Activated CD4-positive, alpha-beta T cell treated with anti-CD3 and anti-CD28 coated beads for 36 hours (primary cell): ENCODE measurements around the gene MAD1L1. TPM values are rescaled to one million over a fixed set of nuclear protein-coding genes. Genes with fewer than 3 reads are reported as not detected.
"Not testable (repeated sequence)": the region's sequence is repeated elsewhere in the genome, so short reads cannot be mapped to it uniquely, and the experiment has no call there.

Experiments used
- ATAC-seq: fragments of 200-7000 bp; cut with Tn5 transposase; one replicate; pipeline ENCODE4 v1.10.0; 2021; ENCODE audit warnings: mild to moderate bottlenecking, moderate library complexity
- CTCF ChIA-PET: fragments of 350-600 bp; sonication (Branson Sonifier 250); formaldehyde crosslinking; loops from one replicate; lab custom pipeline; 2021; ENCODE audit warnings: antibody characterized with exemption; lab: Charles Lee
- POLR2A ChIA-PET: fragments of 350-600 bp; sonication (Branson Sonifier 250); formaldehyde crosslinking; loops from one replicate; lab custom pipeline; 2021; ENCODE audit warnings: antibody characterized with exemption, inconsistent platforms; lab: Charles Lee
- DNase-seq: peaks from one replicate; pipeline ENCODE4 v3.0.0-alpha.2; 2020
- H3K27ac Mint-ChIP-seq: one replicate; pipeline ENCODE4 v1.8.0; 2021; ENCODE audit warnings: mixed read lengths
- H3K27me3 Mint-ChIP-seq: one replicate; pipeline ENCODE4 v1.8.0; 2021; ENCODE audit warnings: mixed read lengths
- H3K36me3 Mint-ChIP-seq: one replicate; pipeline ENCODE4 v1.8.0; 2021; ENCODE audit warnings: low read depth, mixed read lengths
- H3K4me1 Mint-ChIP-seq: one replicate; pipeline ENCODE4 v1.8.0; 2021; ENCODE audit warnings: mixed read lengths
- H3K4me3 Mint-ChIP-seq: one replicate; pipeline ENCODE4 v1.8.0; 2021; ENCODE audit warnings: mild to moderate bottlenecking, moderate library complexity, mixed read lengths
- H3K9me3 Mint-ChIP-seq: one replicate; pipeline ENCODE4 v1.8.0; 2021; ENCODE audit warnings: low read depth, mixed read lengths
- intact Hi-C, 2 experiments: fragments of 100-400 bp; cut with DNase I in 1 of 2; cut with micrococcal nuclease in 1 of 2; formaldehyde crosslinking; loops; one replicate each; pipeline versions ENCODE4 v1.14.2 to v1.15.1; 2022 to 2024; cut with DNase I, micrococcal nuclease
- total RNA-seq, 2 experiments: library from RNA; stranded (reverse); gene quantifications; one replicate each; pipeline ENCODE4 v1.2.3, GENCODE V29; 2021

MAD1L1 gene
- total RNA-seq, 2 experiments from 2014 or later = 50.2 to 61.7 TPM

- Mint-ChIP-seq H3K27ac (no peak overlapping the region), H3K4me3 (no peak overlapping the region), H3K36me3 (peaks cover 4% of the 10 kb centered on the region), H3K4me1 (peaks cover 10% of the 10 kb centered on the region), H3K9me3 (no peaks in the 10 kb centered on the region), H3K27me3 (no peaks in the 10 kb centered on the region)
- POLR2A ChIA-PET = interaction anchor here (0.6 kb wide), 1 partner anchor 389 kb away, joined by 3 read pairs; no protein-coding TSS in a partner anchor
- DNase-seq (no peak), ATAC-seq (no peak)
- intact Hi-C loops = no loop called here
- CTCF ChIA-PET = no interaction called here
Observed at GRCh38 chr7:1978656-1979590, 253.8 kb downstream of the MAD1L1 start.

- Mint-ChIP-seq H3K27ac (no peak overlapping the region), H3K36me3 (peaks cover 4% of the 10 kb centered on the region), H3K4me3 (no peak overlapping the region), H3K9me3 (no peaks in the 10 kb centered on the region), H3K27me3 (no peaks in the 10 kb centered on the region), H3K4me1 (peaks cover 10% of the 10 kb centered on the region)
- no peak for DNase-seq
- ChIA-PET POLR2A (interaction anchor here (0.6 kb wide), 1 partner anchor 388 kb away, joined by 3 read pairs; no protein-coding TSS in a partner anchor), CTCF (interaction anchor here (0.7 kb wide), 1 partner anchor 237 kb away, joined by 3 read pairs; no protein-coding TSS in a partner anchor)
- intact Hi-C loops = no loop called here
- no peak for ATAC-seq
Observed at GRCh38 chr7:1977876-1978441, 254.8 kb downstream of the MAD1L1 start.

- Mint-ChIP-seq H3K4me3 (no peak overlapping the region), H3K27me3 (no peaks in the 10 kb centered on the region), H3K4me1 (peaks cover 10% of the 10 kb centered on the region), H3K27ac (no peak overlapping the region), H3K36me3 (peaks cover 4% of the 10 kb centered on the region), H3K9me3 (no peaks in the 10 kb centered on the region)
- ATAC-seq (no peak), DNase-seq (no peak)
- CTCF ChIA-PET = interaction anchor here (0.7 kb wide), 1 partner anchor 237 kb away, joined by 3 read pairs; no protein-coding TSS in a partner anchor
- POLR2A ChIA-PET = no interaction called here
- intact Hi-C loops = no loop called here
Observed at GRCh38 chr7:1977059-1977875, 255.5 kb downstream of the MAD1L1 start.

- CTCF ChIA-PET = interaction anchor here (0.8 kb wide), 1 partner anchor 20 kb away, joined by 3 read pairs; no protein-coding TSS in a partner anchor
- H3K36me3 Mint-ChIP-seq, ATAC-seq, H3K9me3 Mint-ChIP-seq, H3K4me1 Mint-ChIP-seq, H3K27me3 Mint-ChIP-seq, POLR2A ChIA-PET, H3K4me3 Mint-ChIP-seq, intact Hi-C loops, DNase-seq: not testable (repeated sequence)
- H3K27ac Mint-ChIP-seq = peak overlapping the region; percentile 53
Observed at GRCh38 chr7:1976521-1976920, 256.2 kb downstream of the MAD1L1 start.

- CTCF ChIA-PET = no interaction called here
- H3K4me1 Mint-ChIP-seq = peaks cover 10% of the 10 kb centered on the region
- no peaks in the 10 kb centered on the region for H3K9me3 Mint-ChIP-seq
- ATAC-seq (no peak), DNase-seq (no peak)
- H3K4me3 Mint-ChIP-seq = no peak overlapping the region
- intact Hi-C loops = no loop called here
- H3K27me3 Mint-ChIP-seq = no peaks in the 10 kb centered on the region
- no peak overlapping the region for H3K27ac Mint-ChIP-seq
- POLR2A ChIA-PET = no interaction called here
- peaks cover 4% of the 10 kb centered on the region for H3K36me3 Mint-ChIP-seq
Observed at GRCh38 chr7:1975581-1975980, 257.2 kb downstream of the MAD1L1 start.

- ChIA-PET POLR2A (no interaction called here), CTCF (interaction anchor here (0.6 kb wide), 1 partner anchor 97 kb away, joined by 3 read pairs; no protein-coding TSS in a partner anchor)
- DNase-seq = no peak
- intact Hi-C loops = no loop called here
- Mint-ChIP-seq H3K27ac (no peak overlapping the region), H3K27me3 (no peaks in the 10 kb centered on the region), H3K9me3 (no peaks in the 10 kb centered on the region), H3K36me3 (peaks cover 4% of the 10 kb centered on the region), H3K4me1 (peaks cover 10% of the 10 kb centered on the region), H3K4me3 (no peak overlapping the region)
- ATAC-seq = no peak
Observed at GRCh38 chr7:1975179-1975578, 257.6 kb downstream of the MAD1L1 start.

GRCh38 chr7:1974290-1975101 is 258.2 kb downstream of the MAD1L1 start:
- DNase-seq (no peak), ATAC-seq (no peak)
- Mint-ChIP-seq H3K9me3 (no peaks in the 10 kb centered on the region), H3K36me3 (peaks cover 4% of the 10 kb centered on the region), H3K27ac (no peak overlapping the region), H3K4me3 (no peak overlapping the region), H3K27me3 (no peaks in the 10 kb centered on the region), H3K4me1 (peaks cover 15% of the 10 kb centered on the region)
- intact Hi-C loops = no loop called here
- ChIA-PET CTCF (interaction anchor here (0.6 kb wide), 1 partner anchor 98 kb away, joined by 3 read pairs; no protein-coding TSS in a partner anchor), POLR2A (no interaction called here)

- ChIA-PET CTCF (no interaction called here), POLR2A (no interaction called here)
- no peak overlapping the region for H3K4me3 Mint-ChIP-seq
- no peak for DNase-seq
- H3K4me1 Mint-ChIP-seq = peaks cover 13% of the 10 kb centered on the region
- no peaks in the 10 kb centered on the region for H3K9me3 Mint-ChIP-seq
- no peak for ATAC-seq
- intact Hi-C loops = no loop called here
- no peaks in the 10 kb centered on the region for H3K27me3 Mint-ChIP-seq
- no peak overlapping the region for H3K27ac Mint-ChIP-seq
- H3K36me3 Mint-ChIP-seq = peaks cover 4% of the 10 kb centered on the region
Observed at GRCh38 chr7:1973321-1974251, 259.2 kb downstream of the MAD1L1 start.

- Mint-ChIP-seq H3K4me3 (no peak overlapping the region), H3K4me1 (peaks cover 13% of the 10 kb centered on the region), H3K27ac (no peak overlapping the region), H3K27me3 (no peaks in the 10 kb centered on the region), H3K9me3 (no peaks in the 10 kb centered on the region), H3K36me3 (peaks cover 10% of the 10 kb centered on the region)
- ChIA-PET CTCF (no interaction called here), POLR2A (no interaction called here)
- intact Hi-C loops = no loop called here
- no peak for ATAC-seq
- DNase-seq = no peak
Observed at GRCh38 chr7:1972744-1973143, 260.0 kb downstream of the MAD1L1 start.
